AG04450 (cell line): ENCODE results near the gene PI4KA. TPM values are rescaled to one million over a fixed set of nuclear protein-coding genes. Genes with fewer than 3 reads are reported as not detected.
"Not testable (repeated sequence)": the region's sequence is repeated elsewhere in the genome, so short reads cannot be mapped to it uniquely, and the experiment has no call there.

ENCODE experiments used
- CTCF ChIA-PET: fragments of 300-600, 350-600 bp; formaldehyde crosslinking; extraction: SDS; loops from one replicate; lab custom pipeline; 2022; ENCODE audit warnings: antibody characterized with exemption, inconsistent platforms; lab: Charles Lee
- POLR2A ChIA-PET: fragments of 350-600 bp; formaldehyde crosslinking; extraction: SDS; loops from one replicate; lab custom pipeline; 2021; ENCODE audit warnings: antibody characterized with exemption, inconsistent platforms; lab: Yijun Ruan, JAX
- DNase-seq: peaks from one replicate; pipeline ENCODE4 v3.0.0-alpha.2; 2011; ENCODE audit warnings: low read depth, low spot score
- H3K27ac ChIP-seq: one replicate; pipeline ENCODE4 v1.5.1; 2012; ENCODE audit warnings: low read depth, low read length, control low read depth
- H3K27me3 ChIP-seq: one replicate; pipeline ENCODE4 v1.6.0; 2012; ENCODE audit warnings: low read length; ENCODE audit not compliant: control insufficient read depth, insufficient read depth
- H3K4me3 ChIP-seq: 2 replicates; pipeline ENCODE4 v1.5.1; 2011; ENCODE audit warnings: mild to moderate bottlenecking, low read depth, low read length, control low read depth
- H3K9me3 ChIP-seq: 2 replicates; pipeline ENCODE4 v1.5.1; 2012; ENCODE audit warnings: low read length; ENCODE audit not compliant: control insufficient read depth, insufficient read depth
- polyA plus RNA-seq: library from polyadenylated mRNA; depleted of rRNA; stranded (reverse); fragments of >200 nt; gene quantifications from 2 replicates; pipeline ENCODE4 v1.2.3, GENCODE V29; 2011
- TF ChIP-seq, protein P1 (sequence below): IDR thresholded peaks from 2 replicates; pipeline ENCODE4 v1.5.1; 2011; ENCODE audit warnings: low read depth, low read length, control low read depth, inconsistent platforms

The PI4KA gene
- polyA plus RNA-seq, 1 experiment, result 27.5 TPM

DNA sequence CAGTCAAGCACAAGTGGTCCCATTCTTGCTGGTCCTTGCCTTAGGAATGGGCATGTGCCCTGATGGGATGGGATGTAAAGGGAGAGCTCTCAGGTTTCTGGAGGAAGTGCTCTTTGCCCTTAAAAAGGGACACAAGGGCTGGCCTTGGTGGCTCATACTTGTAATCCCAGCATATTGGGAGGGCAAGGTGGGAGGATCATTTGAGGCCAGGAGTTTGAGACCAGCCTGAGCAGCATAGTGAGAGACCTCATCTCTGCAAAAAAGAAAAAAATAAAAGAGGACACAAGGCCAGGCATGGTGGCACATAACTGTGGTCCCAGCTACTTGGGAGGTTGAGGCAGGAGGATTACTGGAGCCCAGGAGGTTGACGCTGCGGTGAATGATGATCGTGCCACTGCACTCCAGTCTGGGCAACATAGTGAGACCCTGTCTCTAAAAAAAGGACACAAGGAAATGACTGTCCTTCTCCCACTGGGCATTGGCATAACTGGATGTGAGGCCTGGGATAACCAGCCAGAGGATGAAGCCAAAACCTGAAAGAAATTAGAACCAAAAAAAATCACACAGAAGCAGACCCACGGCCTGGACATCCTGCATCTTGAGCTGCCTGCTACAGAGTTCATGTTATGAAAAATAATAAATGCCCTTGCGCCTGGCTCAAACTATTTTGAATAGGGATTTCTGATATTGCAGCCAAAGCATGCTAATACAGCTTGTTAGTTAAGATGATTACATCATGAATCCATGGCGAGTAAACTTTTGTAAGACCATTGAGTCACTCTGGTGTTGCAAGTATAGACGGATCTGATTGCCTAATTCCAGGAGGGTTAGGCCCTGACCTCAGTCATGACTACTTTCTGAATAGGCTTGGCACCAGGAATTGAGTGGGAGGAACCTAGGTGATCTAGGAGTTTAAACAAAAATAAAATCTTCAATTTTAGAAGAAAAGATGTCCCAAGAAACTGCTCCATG lies 45.7 kb upstream of the PI4KA start:
- Histone ChIP-seq H3K27me3 (no peaks in the 10 kb centered on the region), H3K9me3 (no peaks in the 10 kb centered on the region), H3K27ac (peak overlapping the region; percentile 69), H3K4me3 (no peak overlapping the region)
- DNase-seq, result peak; percentile 91
- CTCF ChIA-PET, result interaction anchor here (2.9 kb wide), 2 partner anchors 13 to 19 kb away, joined by 13 to 17 read pairs; partner anchors contain the start of gene CRKL
- POLR2A ChIA-PET, result interaction anchor here (0.6 to 0.9 kb wide), 3 partner anchors 11 to 19 kb away, joined by 3 to 4 read pairs (median 4); partner anchors contain the start of gene CRKL
- TF ChIP-seq, protein P1, sequence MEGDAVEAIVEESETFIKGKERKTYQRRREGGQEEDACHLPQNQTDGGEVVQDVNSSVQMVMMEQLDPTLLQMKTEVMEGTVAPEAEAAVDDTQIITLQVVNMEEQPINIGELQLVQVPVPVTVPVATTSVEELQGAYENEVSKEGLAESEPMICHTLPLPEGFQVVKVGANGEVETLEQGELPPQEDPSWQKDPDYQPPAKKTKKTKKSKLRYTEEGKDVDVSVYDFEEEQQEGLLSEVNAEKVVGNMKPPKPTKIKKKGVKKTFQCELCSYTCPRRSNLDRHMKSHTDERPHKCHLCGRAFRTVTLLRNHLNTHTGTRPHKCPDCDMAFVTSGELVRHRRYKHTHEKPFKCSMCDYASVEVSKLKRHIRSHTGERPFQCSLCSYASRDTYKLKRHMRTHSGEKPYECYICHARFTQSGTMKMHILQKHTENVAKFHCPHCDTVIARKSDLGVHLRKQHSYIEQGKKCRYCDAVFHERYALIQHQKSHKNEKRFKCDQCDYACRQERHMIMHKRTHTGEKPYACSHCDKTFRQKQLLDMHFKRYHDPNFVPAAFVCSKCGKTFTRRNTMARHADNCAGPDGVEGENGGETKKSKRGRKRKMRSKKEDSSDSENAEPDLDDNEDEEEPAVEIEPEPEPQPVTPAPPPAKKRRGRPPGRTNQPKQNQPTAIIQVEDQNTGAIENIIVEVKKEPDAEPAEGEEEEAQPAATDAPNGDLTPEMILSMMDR, result no peak

DNA sequence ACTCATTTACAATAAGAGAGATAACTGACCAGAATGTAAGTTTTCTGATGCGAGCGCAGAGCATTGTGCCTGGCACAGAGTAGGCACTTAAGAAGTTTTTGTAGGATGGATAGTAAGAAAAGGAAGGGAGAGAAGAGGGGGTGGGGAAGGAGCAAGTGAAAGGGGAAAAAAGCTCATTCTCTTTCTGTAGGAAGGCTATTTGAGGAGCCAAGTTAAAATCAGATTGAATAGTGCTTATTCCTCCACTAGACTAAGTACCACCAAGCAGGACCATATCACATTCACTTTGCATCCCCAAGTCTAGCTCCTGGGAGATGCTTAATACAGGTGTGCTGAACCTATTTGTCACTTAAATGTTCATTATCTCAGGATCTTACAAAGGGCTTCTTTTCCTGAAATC lies 44.5 kb upstream of the PI4KA start:
- TF ChIP-seq, protein P1, result no peak
- POLR2A ChIA-PET, result interaction anchor here (0.7 kb wide), 1 partner anchor 24 kb away, joined by 4 read pairs; no protein-coding TSS in a partner anchor
- CTCF ChIA-PET, result interaction anchor here (1.0 to 2.9 kb wide), 2 partner anchors 14 to 18 kb away, joined by 5 to 13 read pairs; partner anchors contain the start of gene CRKL
- H3K27me3 ChIP-seq, result no peaks in the 10 kb centered on the region
- H3K4me3 ChIP-seq, result no peak overlapping the region
- no peak for DNase-seq
- no peak overlapping the region for H3K27ac ChIP-seq
- H3K9me3 ChIP-seq, result no peaks in the 10 kb centered on the region

DNA sequence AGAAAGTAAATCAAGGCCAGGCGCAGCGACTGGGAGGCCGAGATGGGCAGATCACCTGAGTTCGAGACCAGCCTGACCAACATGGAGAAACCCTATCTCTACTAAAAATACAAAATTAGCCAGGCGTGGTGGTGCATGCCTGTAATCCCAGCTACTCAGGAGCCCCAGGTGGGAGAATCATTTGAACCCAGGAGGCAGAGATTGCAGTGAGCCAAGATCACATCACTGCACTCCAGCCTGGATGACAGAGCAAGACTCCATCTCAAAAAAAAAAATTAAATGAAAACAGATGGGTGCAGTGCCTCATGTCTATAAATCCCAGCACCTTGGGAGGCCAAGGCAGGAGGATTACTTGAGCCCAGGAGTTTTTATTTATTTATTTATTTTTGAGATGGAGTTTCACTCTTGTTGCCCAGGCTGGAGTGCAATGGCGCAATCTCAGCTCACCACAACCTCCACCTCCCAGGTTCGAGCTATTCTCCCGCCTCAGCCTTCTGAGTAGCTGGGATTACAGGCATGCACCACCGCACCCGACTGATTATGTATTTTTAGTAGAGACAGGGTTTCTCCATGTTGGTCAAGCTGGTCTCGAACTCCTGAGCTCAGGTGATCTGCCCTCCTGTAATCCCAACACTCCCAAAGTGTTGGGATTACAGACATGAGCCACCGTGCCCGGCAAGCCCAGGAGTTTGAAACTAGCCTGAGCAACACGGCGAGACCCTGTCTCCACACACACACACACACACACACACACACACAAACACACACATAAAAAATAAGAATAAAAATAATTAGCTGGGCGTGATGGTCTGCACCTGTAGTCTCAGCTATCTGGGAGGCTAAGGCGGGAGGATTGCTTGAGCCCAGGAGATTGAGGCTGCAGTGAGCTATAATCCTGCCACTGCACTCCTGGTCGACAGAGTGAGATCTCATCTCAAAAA lies 42.8 kb upstream of the PI4KA start:
- DNase-seq, POLR2A ChIA-PET, CTCF ChIA-PET, H3K27me3 ChIP-seq, H3K9me3 ChIP-seq, H3K27ac ChIP-seq, H3K4me3 ChIP-seq: not testable (repeated sequence)

DNA sequence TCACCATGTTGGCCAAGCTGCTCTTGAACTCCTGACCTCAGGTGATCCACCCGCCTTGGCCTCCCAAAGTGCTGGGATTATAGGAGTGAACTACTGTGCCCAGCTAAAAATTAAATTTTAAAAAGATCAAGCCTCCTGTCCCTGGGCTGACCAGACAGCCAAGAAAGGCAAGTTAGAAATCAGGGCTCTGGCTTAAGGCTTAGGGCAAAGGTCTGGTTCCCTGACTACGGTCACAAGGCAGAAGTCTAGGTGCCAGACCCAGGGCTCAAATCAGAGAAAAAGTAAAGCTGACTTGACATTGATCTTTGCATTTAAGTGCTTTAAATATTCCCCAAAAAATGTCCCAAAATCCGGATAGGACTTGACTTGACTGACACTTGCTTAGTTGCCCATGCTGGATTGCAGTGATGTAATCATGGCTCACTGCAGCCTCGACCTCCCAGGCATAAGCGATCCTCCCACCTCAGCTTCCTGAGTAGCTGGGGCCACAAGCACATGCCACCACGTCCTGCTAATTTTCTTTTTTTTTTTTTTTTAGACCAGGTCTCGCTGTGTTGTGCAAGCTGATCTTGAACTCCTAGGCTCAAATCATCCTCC lies 41.3 kb upstream of the PI4KA start:
- H3K4me3 ChIP-seq, result no peak overlapping the region
- H3K27me3 ChIP-seq, result no peaks in the 10 kb centered on the region
- POLR2A ChIA-PET, result interaction anchor here (0.5 kb wide), 1 partner anchor 14 kb away, joined by 3 read pairs; no protein-coding TSS in a partner anchor
- no peaks in the 10 kb centered on the region for H3K9me3 ChIP-seq
- TF ChIP-seq, protein P1, result no peak
- DNase-seq, result no peak
- CTCF ChIA-PET, result interaction anchor here (1.8 to 2.5 kb wide), 2 partner anchors 14 to 17 kb away, joined by 10 read pairs; partner anchors contain the start of gene CRKL
- H3K27ac ChIP-seq, result no peak overlapping the region

DNA sequence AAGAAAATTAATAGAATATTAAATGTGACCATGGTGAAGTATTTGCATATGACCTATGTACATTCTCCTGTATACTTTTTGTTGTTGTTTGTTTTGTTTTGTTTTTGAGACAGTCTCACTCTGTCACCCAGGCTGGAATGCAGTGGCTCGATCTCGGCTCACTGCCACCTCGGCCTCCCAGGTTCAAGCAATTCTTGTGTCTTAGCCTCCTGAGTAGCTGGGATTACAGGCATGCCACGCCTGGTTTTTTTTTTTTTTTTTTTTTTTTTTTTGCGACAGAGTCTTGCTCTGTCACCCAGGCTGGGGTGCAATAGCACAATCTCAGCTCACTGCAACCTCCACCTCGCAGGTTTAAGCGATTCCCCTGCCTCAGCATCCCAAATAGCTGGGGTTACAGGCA lies 39.1 kb upstream of the PI4KA start:
- POLR2A ChIA-PET, H3K27ac ChIP-seq, DNase-seq, H3K27me3 ChIP-seq, H3K4me3 ChIP-seq, H3K9me3 ChIP-seq: not testable (repeated sequence)
- CTCF ChIA-PET, result interaction anchor here (2.2 to 2.5 kb wide), 2 partner anchors 12 to 19 kb away, joined by 8 to 10 read pairs; partner anchors contain the start of gene CRKL
